ENCODE measurements around the gene CTXND1. TPM values are rescaled to one million over a fixed set of nuclear protein-coding genes. Genes with fewer than 3 reads are reported as not detected.
"Not testable (repeated sequence)": the region's sequence is repeated elsewhere in the genome, so short reads cannot be mapped to it uniquely, and the experiment has no call there.

CTXND1 gene
- 0.80 TPM for polyA plus RNA-seq (2013, experiment 1 of 4)
- 0.53 TPM for polyA plus RNA-seq (2013, experiment 2 of 4)
- 1.5 TPM for polyA plus RNA-seq (2013, experiment 3 of 4)
- 1.7 TPM for polyA plus RNA-seq (2013, experiment 4 of 4)

DNA sequence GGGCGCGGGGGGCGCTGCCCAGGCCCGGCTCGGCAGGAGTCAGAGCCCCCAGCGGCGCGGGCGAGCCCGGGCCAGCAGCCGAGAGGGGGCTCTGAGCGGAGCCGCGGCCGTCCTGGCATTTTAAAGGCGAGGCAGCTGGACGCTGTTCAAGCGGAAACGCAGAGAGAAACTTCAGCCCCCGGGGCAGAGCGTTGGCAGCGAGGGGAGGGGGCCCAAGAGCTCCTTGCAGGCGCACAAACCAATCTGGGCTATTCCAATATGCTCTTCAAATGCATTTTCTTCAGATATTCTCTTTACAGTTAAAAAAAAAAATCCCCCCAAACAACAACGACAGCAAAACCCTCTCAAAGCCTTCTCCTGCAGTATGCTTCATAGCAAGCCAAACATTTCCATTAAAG lies at the start of gene CTXND1:
Gene CTXND1 (minus strand): TSS at position 93 of the 398 bp plus-strand sequence. CDS start 50,264 bp downstream, outside the sequence.
- peak within 1 kb of the TSS; percentile 41 for H3K4me3 ChIP-seq (ENCODE audit: insufficient read depth, low read depth, low read length)
- 0 to 1% methylated on average over 24 of the region's 24 CpGs for WGBS, 2 experiments
- H3K27me3 ChIP-seq (ENCODE audit: control insufficient read depth, insufficient read depth, low read length, poor library complexity, severe bottlenecking), result peaks cover 60% of the 10 kb centered on the region
- H3K36me3 ChIP-seq (ENCODE audit: control insufficient read depth, insufficient read depth, low read length), result no peaks in the 10 kb centered on the region
- H3K4me1 ChIP-seq (ENCODE audit: control insufficient read depth, insufficient read depth, low read length), result peaks cover 9% of the 10 kb centered on the region
- H3K27ac ChIP-seq (ENCODE audit: insufficient read depth, low read depth, low read length, poor library complexity, severe bottlenecking), result no peak within 1 kb of the TSS
- no peaks in the 10 kb centered on the region for H3K9me3 ChIP-seq (ENCODE audit: control insufficient read depth, low read length)

DNA sequence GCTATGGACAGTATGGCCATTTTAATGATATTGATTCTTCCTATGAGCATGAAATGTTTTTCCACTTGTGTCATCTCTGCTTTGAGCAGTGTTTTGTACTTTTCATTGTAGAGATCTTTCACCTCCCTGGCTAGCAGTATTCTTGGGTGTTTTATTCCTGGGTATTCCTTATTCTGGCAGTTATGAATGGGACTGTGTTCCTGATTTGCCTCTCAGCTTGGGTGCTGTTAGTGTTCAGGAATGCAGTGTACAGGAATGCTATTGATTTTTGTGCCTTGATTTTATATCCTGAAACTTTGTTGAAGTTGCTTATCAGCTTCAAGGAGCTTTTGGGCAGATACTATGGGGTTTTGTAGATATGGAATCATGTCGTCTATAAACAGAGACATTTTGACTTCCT lies 49.5 kb upstream of the CTXND1 start:
- WGBS, 2 experiments, result 85 to 95% methylated on average over 1 of the region's 1 CpG
- Histone ChIP-seq H3K4me1 (ENCODE audit: control insufficient read depth, insufficient read depth, low read length) (no peaks in the 10 kb centered on the region), H3K27me3 (ENCODE audit: control insufficient read depth, insufficient read depth, low read length, poor library complexity, severe bottlenecking) (no peaks in the 10 kb centered on the region), H3K36me3 (ENCODE audit: control insufficient read depth, insufficient read depth, low read length) (no peaks in the 10 kb centered on the region), H3K4me3 (ENCODE audit: insufficient read depth, low read depth, low read length) (no peak overlapping the region), H3K27ac (ENCODE audit: insufficient read depth, low read depth, low read length, poor library complexity, severe bottlenecking) (no peak overlapping the region), H3K9me3 (ENCODE audit: control insufficient read depth, low read length) (no peaks in the 10 kb centered on the region)

DNA sequence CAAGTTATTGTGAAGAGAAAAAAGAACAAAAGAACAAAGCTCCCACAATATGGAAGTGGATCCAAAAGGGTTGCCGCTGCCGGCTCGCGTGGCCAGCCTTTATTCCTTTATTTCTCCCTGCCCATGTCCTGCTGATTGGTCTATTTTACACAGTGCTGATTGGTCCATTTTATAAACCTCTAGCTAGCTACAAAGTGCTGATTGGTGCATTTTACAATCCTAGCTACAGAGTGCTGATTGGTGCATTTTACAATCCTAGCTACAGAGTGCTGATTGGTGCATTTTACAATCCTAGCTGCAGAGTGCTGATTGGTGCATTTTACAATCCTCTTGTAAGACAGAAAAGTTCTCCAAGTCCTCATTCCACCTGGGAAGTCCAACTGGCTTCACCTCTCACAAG lies 43.8 kb upstream of the CTXND1 start:
- not testable (repeated sequence) for H3K4me3 ChIP-seq (ENCODE audit: insufficient read depth, low read depth, low read length); H3K36me3 ChIP-seq (ENCODE audit: control insufficient read depth, insufficient read depth, low read length); H3K4me1 ChIP-seq (ENCODE audit: control insufficient read depth, insufficient read depth, low read length); H3K9me3 ChIP-seq (ENCODE audit: control insufficient read depth, low read length); H3K27me3 ChIP-seq (ENCODE audit: control insufficient read depth, insufficient read depth, low read length, poor library complexity, severe bottlenecking); H3K27ac ChIP-seq (ENCODE audit: insufficient read depth, low read depth, low read length, poor library complexity, severe bottlenecking)
- WGBS, 2 experiments, result 91 to 97% methylated on average over 4 of the region's 4 CpGs

DNA sequence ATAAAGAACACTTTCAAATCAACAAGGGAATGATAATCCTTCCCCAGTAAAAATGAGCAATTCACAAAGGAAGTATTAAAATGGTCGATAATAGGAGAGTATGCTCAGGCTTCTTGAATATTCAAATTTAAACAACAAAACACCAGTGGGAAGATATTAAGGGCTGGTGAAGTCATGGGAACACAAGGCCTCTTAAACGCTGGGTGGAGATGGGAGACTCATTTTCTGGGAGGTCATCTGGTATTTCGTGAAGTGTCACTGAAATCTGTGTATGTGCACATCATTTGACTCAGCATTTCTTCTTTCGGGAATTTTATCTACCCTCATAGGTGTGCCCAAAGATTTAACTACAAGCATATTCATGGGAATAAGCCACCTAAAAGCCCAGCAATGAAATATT lies 40.1 kb upstream of the CTXND1 start:
- no peaks in the 10 kb centered on the region for H3K27me3 ChIP-seq (ENCODE audit: control insufficient read depth, insufficient read depth, low read length, poor library complexity, severe bottlenecking)
- H3K27ac ChIP-seq (ENCODE audit: insufficient read depth, low read depth, low read length, poor library complexity, severe bottlenecking), result no peak overlapping the region
- no peak overlapping the region for H3K4me3 ChIP-seq (ENCODE audit: insufficient read depth, low read depth, low read length)
- H3K4me1 ChIP-seq (ENCODE audit: control insufficient read depth, insufficient read depth, low read length), result no peaks in the 10 kb centered on the region
- H3K9me3 ChIP-seq (ENCODE audit: control insufficient read depth, low read length), result no peaks in the 10 kb centered on the region
- H3K36me3 ChIP-seq (ENCODE audit: control insufficient read depth, insufficient read depth, low read length), result no peaks in the 10 kb centered on the region
- WGBS, 2 experiments, result 82% methylated on average over 3 to 4 of the region's 4 CpGs

DNA sequence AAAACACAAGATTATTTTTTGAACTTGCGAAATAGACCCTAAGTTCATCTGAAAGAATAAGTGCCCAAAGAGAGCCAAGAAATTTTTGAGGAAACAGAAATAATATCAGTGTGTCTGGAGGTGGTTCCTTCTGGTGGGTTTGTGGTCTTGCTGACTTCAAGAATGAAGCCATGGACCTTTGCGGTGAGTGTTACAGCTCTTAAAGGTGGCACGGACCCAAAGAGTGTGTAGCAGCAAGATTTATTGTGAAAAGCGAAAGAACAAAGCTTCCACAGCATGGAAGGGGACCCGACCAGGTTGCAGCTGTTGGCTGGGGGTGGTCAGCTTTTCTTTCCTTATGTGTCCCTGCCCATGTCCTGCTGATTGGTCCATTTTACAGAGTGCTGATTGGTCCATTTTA lies 38.9 kb upstream of the CTXND1 start:
- WGBS, 2 experiments, result 91 to 96% methylated on average over 5 of the region's 5 CpGs
- H3K9me3 ChIP-seq (ENCODE audit: control insufficient read depth, low read length); H3K4me3 ChIP-seq (ENCODE audit: insufficient read depth, low read depth, low read length); H3K36me3 ChIP-seq (ENCODE audit: control insufficient read depth, insufficient read depth, low read length); H3K27ac ChIP-seq (ENCODE audit: insufficient read depth, low read depth, low read length, poor library complexity, severe bottlenecking); H3K4me1 ChIP-seq (ENCODE audit: control insufficient read depth, insufficient read depth, low read length); H3K27me3 ChIP-seq (ENCODE audit: control insufficient read depth, insufficient read depth, low read length, poor library complexity, severe bottlenecking): not testable (repeated sequence)

DNA sequence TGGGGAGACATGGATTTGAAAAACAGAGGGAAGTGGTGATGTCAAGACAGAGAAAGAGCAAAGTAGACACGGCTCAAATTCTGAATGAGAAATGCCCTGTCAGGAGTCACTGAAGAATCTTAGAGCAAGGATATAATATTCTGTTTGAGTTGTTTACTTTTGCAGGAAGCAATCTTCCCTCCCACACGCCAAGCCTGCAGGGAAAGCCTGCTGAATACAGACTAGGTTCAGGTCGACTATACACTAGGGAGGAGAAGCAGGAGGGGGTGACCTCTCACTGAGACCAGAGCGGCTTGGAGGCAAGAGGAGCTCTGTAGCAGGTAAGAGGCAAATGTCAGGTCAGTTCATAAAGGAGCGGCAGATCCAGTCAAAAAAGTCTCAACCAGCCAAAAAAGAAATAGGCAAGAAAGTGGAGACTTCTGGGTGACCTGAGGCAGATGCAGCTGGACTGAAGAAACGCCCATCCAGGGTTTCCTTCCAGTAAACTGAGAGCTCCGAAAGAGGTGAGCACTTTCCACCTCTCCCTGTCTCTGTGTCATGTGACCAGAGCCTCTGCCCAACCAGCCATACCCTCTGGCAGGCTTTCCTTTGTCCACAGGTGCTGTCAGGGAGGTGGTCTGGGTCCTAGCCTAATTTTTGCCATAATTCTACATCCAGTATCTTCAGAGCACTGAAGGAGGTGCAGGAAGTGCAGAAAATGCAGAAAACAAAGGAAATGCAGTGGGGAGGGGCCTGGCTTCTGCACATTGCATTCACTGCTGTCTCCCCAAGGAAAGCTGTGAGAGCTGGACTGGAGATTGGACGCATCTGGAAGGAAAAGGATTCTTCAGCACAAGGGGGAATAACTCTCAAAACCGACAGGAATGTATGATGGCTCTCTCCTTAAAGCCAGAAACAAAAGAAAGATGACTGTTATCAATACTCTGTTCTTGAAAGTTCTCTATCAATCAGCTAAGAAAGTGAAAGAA lies 37.8 kb upstream of the CTXND1 start:
- Histone ChIP-seq H3K9me3 (ENCODE audit: control insufficient read depth, low read length) (no peaks in the 10 kb centered on the region), H3K4me3 (ENCODE audit: insufficient read depth, low read depth, low read length) (no peak overlapping the region), H3K4me1 (ENCODE audit: control insufficient read depth, insufficient read depth, low read length) (no peaks in the 10 kb centered on the region), H3K36me3 (ENCODE audit: control insufficient read depth, insufficient read depth, low read length) (no peaks in the 10 kb centered on the region), H3K27ac (ENCODE audit: insufficient read depth, low read depth, low read length, poor library complexity, severe bottlenecking) (no peak overlapping the region), H3K27me3 (ENCODE audit: control insufficient read depth, insufficient read depth, low read length, poor library complexity, severe bottlenecking) (no peaks in the 10 kb centered on the region)
- 68 to 70% methylated on average over 9 of the region's 9 CpGs for WGBS, 2 experiments

DNA sequence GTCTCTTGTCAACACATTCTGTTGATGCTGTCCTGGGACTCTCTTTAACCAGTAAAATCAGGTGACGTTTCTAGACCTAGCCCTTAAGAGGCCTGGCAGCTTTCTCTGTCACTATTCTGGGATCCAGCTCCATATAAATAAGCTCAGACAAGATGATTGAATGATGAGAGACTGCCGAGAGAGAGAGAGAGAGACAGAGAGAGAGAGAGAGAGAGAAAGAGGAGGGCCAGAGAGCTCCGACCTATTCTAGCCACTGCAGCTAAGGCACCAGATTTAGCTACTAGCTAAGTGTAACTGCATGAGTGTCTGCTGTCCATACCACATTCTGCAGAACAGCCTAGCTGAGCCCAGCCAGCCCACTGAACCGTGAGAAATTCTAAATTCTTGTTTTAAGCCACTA lies 36.1 kb upstream of the CTXND1 start:
- H3K4me3 ChIP-seq (ENCODE audit: insufficient read depth, low read depth, low read length), result no peak overlapping the region
- H3K4me1 ChIP-seq (ENCODE audit: control insufficient read depth, insufficient read depth, low read length), result no peaks in the 10 kb centered on the region
- no peaks in the 10 kb centered on the region for H3K36me3 ChIP-seq (ENCODE audit: control insufficient read depth, insufficient read depth, low read length)
- H3K27ac ChIP-seq (ENCODE audit: insufficient read depth, low read depth, low read length, poor library complexity, severe bottlenecking), result no peak overlapping the region
- H3K9me3 ChIP-seq (ENCODE audit: control insufficient read depth, low read length), result no peaks in the 10 kb centered on the region
- whole genome bisulfite sequencing, 2 experiments, result 87 to 89% methylated on average over 4 of the region's 4 CpGs
- no peaks in the 10 kb centered on the region for H3K27me3 ChIP-seq (ENCODE audit: control insufficient read depth, insufficient read depth, low read length, poor library complexity, severe bottlenecking)

DNA sequence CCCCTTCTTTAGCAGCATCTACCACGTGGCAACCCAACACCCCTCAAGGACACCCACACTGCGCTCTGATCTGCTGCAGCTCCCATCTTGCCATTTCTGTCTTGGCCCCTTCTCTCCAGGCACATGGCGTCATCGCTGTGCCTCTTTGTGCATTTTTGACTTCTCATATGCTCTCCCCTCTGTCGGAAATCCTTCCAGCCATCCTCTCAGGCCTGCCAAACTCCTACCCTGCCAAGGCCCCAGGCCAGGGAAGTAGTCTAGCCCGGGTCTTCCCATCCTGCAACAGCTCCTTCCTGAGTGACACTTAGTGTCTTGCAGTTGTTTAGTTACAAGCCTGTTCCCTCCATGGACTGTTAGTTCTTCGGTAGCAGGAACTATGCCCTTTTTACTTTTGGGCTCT lies 34.0 kb upstream of the CTXND1 start:
- no peaks in the 10 kb centered on the region for H3K9me3 ChIP-seq (ENCODE audit: control insufficient read depth, low read length)
- 88 to 90% methylated on average over 7 of the region's 7 CpGs for WGBS, 2 experiments
- no peak overlapping the region for H3K4me3 ChIP-seq (ENCODE audit: insufficient read depth, low read depth, low read length)
- no peaks in the 10 kb centered on the region for H3K27me3 ChIP-seq (ENCODE audit: control insufficient read depth, insufficient read depth, low read length, poor library complexity, severe bottlenecking)
- H3K4me1 ChIP-seq (ENCODE audit: control insufficient read depth, insufficient read depth, low read length), result no peaks in the 10 kb centered on the region
- H3K27ac ChIP-seq (ENCODE audit: insufficient read depth, low read depth, low read length, poor library complexity, severe bottlenecking), result no peak overlapping the region
- no peaks in the 10 kb centered on the region for H3K36me3 ChIP-seq (ENCODE audit: control insufficient read depth, insufficient read depth, low read length)

DNA sequence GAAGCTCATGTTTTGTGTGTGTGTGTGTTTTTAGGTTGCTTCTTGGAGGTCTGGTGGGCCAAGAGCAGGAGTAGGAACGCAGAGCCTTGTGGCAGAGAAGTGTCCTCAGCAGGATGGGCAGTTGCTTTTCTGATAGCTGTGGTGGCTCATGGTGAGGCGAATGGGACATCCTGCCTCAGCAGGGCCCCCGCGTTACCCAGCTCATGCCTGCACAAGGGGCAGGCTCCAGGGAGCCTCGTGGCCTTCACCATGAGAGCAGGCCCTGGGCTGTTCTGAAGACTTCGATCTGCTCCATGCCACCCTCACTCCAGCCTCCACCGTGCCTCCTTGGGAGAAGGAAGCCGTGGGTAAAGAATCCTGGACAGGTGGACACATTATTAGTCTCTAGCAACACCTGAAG lies 33.4 kb upstream of the CTXND1 start:
- WGBS, 2 experiments, result 90 to 92% methylated on average over 8 of the region's 8 CpGs

DNA sequence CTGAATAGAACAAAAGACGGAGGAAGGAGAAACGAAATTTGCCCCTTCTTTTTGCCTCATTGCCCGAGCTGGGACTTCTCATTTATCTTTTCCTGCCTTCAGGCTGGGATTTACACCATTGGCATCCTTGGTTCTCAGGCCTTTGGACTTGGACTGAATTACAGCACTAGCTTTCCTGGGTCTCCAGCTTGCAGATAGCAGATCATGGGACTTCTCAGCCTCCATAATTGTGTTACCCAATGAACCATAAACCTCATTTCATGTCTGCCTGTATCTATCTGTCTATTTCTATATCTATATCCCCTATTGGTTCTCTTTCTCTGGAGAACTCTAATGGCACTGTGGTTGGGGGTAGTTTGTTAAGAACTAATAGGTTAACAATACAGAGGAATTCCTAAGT lies 31.5 kb upstream of the CTXND1 start:
- H3K27ac ChIP-seq (ENCODE audit: insufficient read depth, low read depth, low read length, poor library complexity, severe bottlenecking), result no peak overlapping the region
- no peaks in the 10 kb centered on the region for H3K9me3 ChIP-seq (ENCODE audit: control insufficient read depth, low read length)
- no peak overlapping the region for H3K4me3 ChIP-seq (ENCODE audit: insufficient read depth, low read depth, low read length)
- no peaks in the 10 kb centered on the region for H3K36me3 ChIP-seq (ENCODE audit: control insufficient read depth, insufficient read depth, low read length)
- WGBS, 2 experiments, result 83 to 86% methylated on average over 3 of the region's 3 CpGs
- H3K4me1 ChIP-seq (ENCODE audit: control insufficient read depth, insufficient read depth, low read length), result no peaks in the 10 kb centered on the region
- H3K27me3 ChIP-seq (ENCODE audit: control insufficient read depth, insufficient read depth, low read length, poor library complexity, severe bottlenecking), result no peaks in the 10 kb centered on the region

More for the DNA sequence above, 33.4 kb upstream of the CTXND1 start:
- Histone ChIP-seq H3K4me3 (ENCODE audit: insufficient read depth, low read depth, low read length) (no peak overlapping the region), H3K27me3 (ENCODE audit: control insufficient read depth, insufficient read depth, low read length, poor library complexity, severe bottlenecking) (no peaks in the 10 kb centered on the region), H3K4me1 (ENCODE audit: control insufficient read depth, insufficient read depth, low read length) (no peaks in the 10 kb centered on the region), H3K9me3 (ENCODE audit: control insufficient read depth, low read length) (no peaks in the 10 kb centered on the region), H3K36me3 (ENCODE audit: control insufficient read depth, insufficient read depth, low read length) (no peaks in the 10 kb centered on the region), H3K27ac (ENCODE audit: insufficient read depth, low read depth, low read length, poor library complexity, severe bottlenecking) (no peak overlapping the region)
